LNCaP clone FGC (cell line): ENCODE measurements around the gene PRR16.

Experiments
- DNase-seq: peaks from one replicate; pipeline ENCODE4 v3.0.0-alpha.2; 2011; ENCODE audit warnings: low read depth
- H3K4me3 ChIP-seq: 2 replicates; pipeline ENCODE4 v1.5.1; 2011; ENCODE audit warnings: mild to moderate bottlenecking, low read depth, low read length, control low read depth
- CTCF ChIP-seq: IDR thresholded peaks from 2 replicates; pipeline ENCODE4 v1.5.1; 2012; ENCODE audit warnings: mild to moderate bottlenecking; ENCODE audit not compliant: control insufficient read depth, insufficient read depth; ENCODE audit errors: extremely low read depth

Gene PRR16

GRCh38 chr5:120638449-120638848 is 174.3 kb downstream of the PRR16 start:
- DNase-seq = no peak
- no peak for TF ChIP-seq CTCF

GRCh38 chr5:120640778-120641177 is 176.7 kb downstream of the PRR16 start:
- H3K4me3 ChIP-seq = no peak overlapping the region
- TF ChIP-seq CTCF = no peak
- DNase-seq = no peak

More at GRCh38 chr5:120638449-120638848, 174.3 kb downstream of the PRR16 start:
- no peak overlapping the region for H3K4me3 ChIP-seq

- no peak overlapping the region for H3K4me3 ChIP-seq
- no peak for TF ChIP-seq CTCF
- DNase-seq = no peak
Measured at GRCh38 chr5:120644516-120644915, 180.4 kb downstream of the PRR16 start.

GRCh38 chr5:120655828-120656435 is 191.8 kb downstream of the PRR16 start:
- peak; percentile 80 for TF ChIP-seq CTCF
- no peak for DNase-seq
- no peak overlapping the region for H3K4me3 ChIP-seq

- DNase-seq = peak; percentile 63
- TF ChIP-seq CTCF = no peak
- no peak overlapping the region for H3K4me3 ChIP-seq
Measured at GRCh38 chr5:120657104-120657503, 193.0 kb downstream of the PRR16 start.

GRCh38 chr5:120677481-120677880 is 213.4 kb downstream of the PRR16 start:
- DNase-seq = no peak
- no peak for TF ChIP-seq CTCF

GRCh38 chr5:120678279-120678678 is 214.2 kb downstream of the PRR16 start:
- TF ChIP-seq CTCF = no peak
- DNase-seq = no peak

More at GRCh38 chr5:120677481-120677880, 213.4 kb downstream of the PRR16 start:
- no peak overlapping the region for H3K4me3 ChIP-seq

More at GRCh38 chr5:120678279-120678678, 214.2 kb downstream of the PRR16 start:
- no peak overlapping the region for H3K4me3 ChIP-seq
